A673 (cell line): ENCODE results near the gene HMGCL. TPM values are rescaled to one million over a fixed set of nuclear protein-coding genes. Genes with fewer than 3 reads are reported as not detected.
A peak's percentile ranks its signal among the peaks of the same experiment; 100 is the strongest.

Experiments used
- Bru-seq: library from RNA; stranded (reverse); fragments of 400-500 nt; gene quantifications from one replicate; lab custom pipeline; 2021; lab: Mats Ljungman, UMichigan
- BruChase-seq, 2 experiments: library from RNA; stranded (reverse); fragments of 400-500 nt; gene quantifications; one replicate each; lab custom pipeline; 2021; lab: Mats Ljungman, UMichigan
- BruUV-seq: library from RNA; stranded (reverse); fragments of 400-500 nt; replicated peaks from 2 replicates; lab custom pipeline; 2021; lab: Mats Ljungman, UMichigan
- CTCF ChIA-PET: fragments of 300-600 bp; sonication (Branson Sonifier 250); formaldehyde crosslinking; loops from one replicate; lab custom pipeline; 2022; ENCODE audit warnings: antibody characterized with exemption; lab: Charles Lee
- POLR2A ChIA-PET: fragments of 300-600 bp; sonication (Branson Sonifier 250); formaldehyde crosslinking; loops from one replicate; lab custom pipeline; 2022; ENCODE audit warnings: antibody characterized with exemption; ENCODE audit not compliant: low non-redundant PET; lab: Charles Lee
- DNase-seq: peaks from one replicate; pipeline ENCODE4 v3.0.0-alpha.2; 2015; ENCODE audit warnings: low spot score
- H3K27ac ChIP-seq: fragments of 200-600 bp; sonication (generic); 2 replicates; pipeline ENCODE4 v1.5.1; 2016; ENCODE audit warnings: mixed run types, low read depth, mild to moderate bottlenecking, mixed read lengths, antibody characterized with exemption, low read length; ENCODE audit not compliant: poor library complexity, severe bottlenecking
- H3K27me3 ChIP-seq: fragments of 200-600 bp; sonication (generic); replicated peaks from 2 replicates; pipeline ENCODE4 v1.6.1; 2017; ENCODE audit warnings: mixed run types, low read depth, mild to moderate bottlenecking, mixed read lengths, antibody characterized with exemption, low read length; ENCODE audit not compliant: insufficient read depth, poor library complexity
- H3K36me3 ChIP-seq: fragments of 200-600 bp; sonication (generic); 2 replicates; pipeline ENCODE4 v1.6.1; 2016; ENCODE audit warnings: mixed run types, mild to moderate bottlenecking, mixed read lengths, antibody characterized with exemption, low read length; ENCODE audit not compliant: insufficient read depth, poor library complexity, severe bottlenecking
- H3K4me1 ChIP-seq: fragments of 200-600 bp; sonication (generic); 2 replicates; pipeline ENCODE4 v1.6.1; 2017; ENCODE audit warnings: mixed run types, mild to moderate bottlenecking, mixed read lengths, antibody characterized with exemption, low read length; ENCODE audit not compliant: insufficient read depth, poor library complexity, severe bottlenecking
- H3K4me3 ChIP-seq: fragments of 200-600 bp; sonication (generic); 2 replicates; pipeline ENCODE4 v1.5.1; 2016; ENCODE audit warnings: low read depth, mixed run types, mild to moderate bottlenecking, mixed read lengths, low read length; ENCODE audit not compliant: poor library complexity, severe bottlenecking
- H3K9me3 ChIP-seq: fragments of 200-600 bp; sonication (generic); 2 replicates; pipeline ENCODE4 v1.6.1; 2016; ENCODE audit warnings: mixed run types, low read depth, mild to moderate bottlenecking, mixed read lengths, antibody characterized with exemption, low read length; ENCODE audit not compliant: poor library complexity, severe bottlenecking
- CTCF ChIP-seq: fragments of 300-800, 200-600 bp; sonication (generic); conservative IDR thresholded peaks from 2 replicates; pipeline ENCODE4 v1.5.1; 2017; ENCODE audit warnings: low read depth, mild to moderate bottlenecking, antibody characterized with exemption, low read length, moderate library complexity, mixed read lengths
- EZH2 ChIP-seq: fragments of 200-600 bp; sonication (generic); IDR thresholded peaks from 2 replicates; pipeline ENCODE4 v1.6.1; 2017; ENCODE audit warnings: borderline replicate concordance, low read depth, mild to moderate bottlenecking, mixed read lengths, antibody characterized with exemption, low read length; ENCODE audit not compliant: poor library complexity, severe bottlenecking
- intact Hi-C: fragments of 100-400 bp; cut with micrococcal nuclease; formaldehyde crosslinking; loops from one replicate; pipeline ENCODE4 v1.10.0; 2022; ENCODE audit not compliant: unreplicated experiment
- long read RNA-seq: library from polyadenylated mRNA; stranded (forward); transcript quantifications from one replicate; pipeline ENCODE4 v2.0.0, GENCODE V29; 2022
- total RNA-seq: library from RNA; stranded (reverse); gene quantifications from 2 replicates; pipeline ENCODE4 v1.2.3, GENCODE V29; 2021

Gene HMGCL
- 13.9 and 17.1 TPM in 2 replicates for total RNA-seq
- Bru-seq, nascent RNA: percentile 57 among the genes with signal in this experiment
- percentile 47 among the genes with signal in this experiment for BruChase-seq, experiment 1, labeled RNA remaining after a 2-hour chase
- percentile 55 among the genes with signal in this experiment for BruChase-seq, experiment 2, labeled RNA remaining after a 6-hour chase
- long read RNA-seq, transcript HMGCL-203 (9 exons, 1,600 nt): major isoform, 42 of 50 reads
- long read RNA-seq, partial matches to known transcripts: 1 of 50 reads
- long read RNA-seq, other reads (novel, unspliced or antisense): 5 of 50 reads

- CTCF ChIA-PET: interaction anchor here (0.6 to 1.0 kb wide), 3 partner anchors 14 to 91 kb away, joined by 4 to 6 read pairs (median 5); no protein-coding TSS in a partner anchor
- POLR2A ChIA-PET: interaction anchor here (0.6 kb wide), 1 partner anchor 810 kb away, joined by 3 read pairs; the partner anchor contains the start of gene TEX46
- Histone ChIP-seq H3K27ac (peak within 1 kb of the TSS; percentile 93), H3K27me3 (no peaks in the 10 kb centered on the region), H3K4me3 (peak within 1 kb of the TSS; percentile 82), H3K36me3 (no peaks in the 10 kb centered on the region), H3K4me1 (peaks cover 12% of the 10 kb centered on the region), H3K9me3 (no peaks in the 10 kb centered on the region)
- peak; percentile 95 for DNase-seq
- TF ChIP-seq CTCF (no peak), EZH2 (no peak)
- intact Hi-C loops: no loop called here
- no TSS peak for BruUV-seq
Measured at GRCh38 chr1:23825076-23825761, at the start of gene HMGCL. Gene HMGCL (minus strand): TSS chr1:23825429. CDS start chr1:23825415, 14 bp downstream.

- ChIA-PET POLR2A (no interaction called here), CTCF (no interaction called here)
- DNase-seq: no peak
- H3K4me3 ChIP-seq: no peak overlapping the region
- no TSS peak for BruUV-seq
- no peaks in the 10 kb centered on the region for H3K36me3 ChIP-seq
- intact Hi-C loops: no loop called here
- no peaks in the 10 kb centered on the region for H3K9me3 ChIP-seq
- no peaks in the 10 kb centered on the region for H3K27me3 ChIP-seq
- H3K27ac ChIP-seq: no peak overlapping the region
- H3K4me1 ChIP-seq: no peaks in the 10 kb centered on the region
- no peak for TF ChIP-seq CTCF
- TF ChIP-seq EZH2: no peak
Measured at GRCh38 chr1:23872421-23872820, 47.2 kb upstream of the HMGCL start.

- CTCF ChIA-PET: interaction anchor here (0.6 to 1.4 kb wide), 4 partner anchors 48 to 228 kb away, joined by 4 to 20 read pairs (median 5); no protein-coding TSS in a partner anchor
- POLR2A ChIA-PET: no interaction called here
- H3K27me3 ChIP-seq: no peaks in the 10 kb centered on the region
- TF ChIP-seq EZH2: no peak
- TF ChIP-seq CTCF: no peak
- H3K9me3 ChIP-seq: no peaks in the 10 kb centered on the region
- BruUV-seq: no TSS peak
- no peak for DNase-seq
- H3K4me1 ChIP-seq: no peaks in the 10 kb centered on the region
- no peak overlapping the region for H3K27ac ChIP-seq
- peak overlapping the region; percentile 77 for H3K4me3 ChIP-seq
- H3K36me3 ChIP-seq: no peaks in the 10 kb centered on the region
- intact Hi-C loops: no loop called here
Measured at GRCh38 chr1:23869051-23869450, 43.8 kb upstream of the HMGCL start.
